ENCODE data around the gene PCBP3. TPM values are rescaled to one million over a fixed set of nuclear protein-coding genes. Genes with fewer than 3 reads are reported as not detected.

Gene PCBP3
- 1.1 and 1.2 TPM in 2 replicates for total RNA-seq

DNA sequence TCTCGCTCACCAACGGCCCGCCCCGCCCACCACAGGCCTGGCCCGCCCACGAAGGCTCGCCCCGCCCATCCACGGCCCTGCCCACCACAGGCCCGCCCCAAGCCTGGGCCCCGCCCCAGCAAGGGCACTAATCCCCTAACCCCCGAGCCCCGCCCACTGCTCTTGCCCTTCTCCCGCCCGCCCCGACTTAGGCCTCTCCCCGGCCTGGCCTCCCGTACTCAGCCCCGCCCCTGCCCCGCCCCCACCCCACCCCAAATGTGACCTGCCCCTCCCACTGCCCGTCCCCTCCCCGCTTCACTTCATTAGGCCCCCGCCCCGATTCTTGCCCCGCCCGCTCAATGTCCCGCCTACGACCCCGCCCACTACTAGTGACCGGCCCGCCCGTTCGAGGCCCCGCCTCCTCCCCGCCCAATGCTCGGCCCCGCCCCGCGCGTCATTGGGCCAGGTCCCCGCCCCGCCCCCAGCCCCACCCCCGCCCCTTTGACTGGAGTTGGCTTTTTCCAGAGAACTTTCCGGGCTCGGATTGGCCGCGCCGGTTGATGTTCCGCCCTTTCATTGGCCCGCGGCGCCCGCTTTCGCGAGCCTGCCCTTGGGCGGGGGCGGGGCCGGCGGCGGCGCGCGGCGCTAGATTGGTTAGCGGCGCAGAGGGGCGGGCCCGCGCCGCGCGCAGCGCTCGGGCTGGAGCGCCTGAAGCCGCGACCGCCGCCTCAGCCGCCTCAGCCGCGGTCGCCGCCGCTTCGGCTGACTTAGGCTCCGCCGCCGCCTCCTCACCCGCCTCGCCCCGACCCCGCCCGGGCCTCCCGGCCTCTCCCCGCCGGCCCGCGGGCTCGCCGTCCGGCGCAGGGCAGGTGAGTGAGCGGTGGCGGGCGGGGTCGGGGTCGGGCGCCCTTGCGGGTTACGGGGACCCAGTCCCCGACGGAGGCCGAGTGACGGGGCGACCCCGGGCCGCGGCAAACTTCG lies at the start of gene PCBP3:
PCBP3 (plus strand) TSS at position 705 of the 960 bp plus-strand sequence. CDS start 206,361 bp downstream, outside the sequence.
- no peak within 1 kb of the TSS for H3K27ac ChIP-seq (ENCODE audit: low read depth, low read length)
- peaks cover 3% of the 10 kb centered on the region for H4K20me1 ChIP-seq (ENCODE audit: insufficient read depth, low read length)
- no peak within 1 kb of the TSS for H3K4me2 ChIP-seq (ENCODE audit: insufficient read depth, low read length)
- no peak within 1 kb of the TSS for H2AFZ ChIP-seq (ENCODE audit: low read length)
- no peaks in the 10 kb centered on the region for H3K36me3 ChIP-seq (ENCODE audit: insufficient read depth, low read length)
- H3K27me3 ChIP-seq (ENCODE audit: insufficient read depth, low read length) = peaks cover 26% of the 10 kb centered on the region
- peak within 1 kb of the TSS; percentile 58 for H3K4me3 ChIP-seq (ENCODE audit: insufficient read depth, low read length)
- no peak for TF ChIP-seq CTCF (IDR thresholded peaks at IDR 0.05; ENCODE audit: extremely low read depth, low read depth, low read length)
- H3K4me1 ChIP-seq (ENCODE audit: insufficient read depth, low read length) = peaks cover 4% of the 10 kb centered on the region
- no peaks in the 10 kb centered on the region for H3K79me2 ChIP-seq (ENCODE audit: insufficient read depth, low read length)
- peak; percentile 97 for DNase-seq (ENCODE audit: insufficient read length, low spot score, missing footprints)
- no peaks in the 10 kb centered on the region for H3K9me3 ChIP-seq (ENCODE audit: low read depth, low read length)

DNA sequence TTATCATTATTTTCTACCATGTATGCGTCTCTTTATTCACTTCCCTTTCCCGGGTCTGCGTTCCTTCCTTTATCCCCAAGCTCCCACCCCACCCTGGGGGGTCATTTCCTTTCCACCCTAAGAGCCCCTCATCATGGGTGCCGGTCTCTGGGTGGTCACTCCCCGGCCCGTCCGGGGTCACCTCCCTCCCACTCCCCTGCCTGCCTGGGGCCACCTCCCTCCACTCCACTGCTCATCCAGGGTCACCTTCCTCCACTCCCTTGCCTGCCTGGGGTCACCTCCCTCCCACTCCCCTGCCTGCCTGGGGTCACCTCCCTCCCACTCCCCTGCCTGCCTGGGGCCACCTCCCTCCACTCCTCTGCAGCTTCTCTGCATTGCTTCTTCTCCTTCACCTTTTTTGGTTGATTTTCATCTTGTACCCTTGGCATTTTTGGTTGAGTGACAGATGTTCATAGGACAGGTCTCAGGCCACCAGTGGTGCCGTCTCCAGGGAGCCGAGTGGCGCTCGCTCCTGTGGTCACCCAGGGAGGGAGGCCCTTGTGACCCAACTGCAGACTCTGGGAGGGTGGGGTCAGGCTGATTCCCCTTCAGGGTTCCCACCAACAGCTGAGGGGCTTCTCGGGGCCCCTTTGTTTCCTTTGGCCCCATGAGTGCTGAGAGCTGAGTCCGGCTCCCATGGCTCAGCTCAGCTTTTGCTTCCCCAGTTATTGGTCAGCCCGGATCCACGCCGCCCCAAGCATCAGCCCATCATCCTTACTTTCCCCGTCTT lies 48.6 kb upstream of the PCBP3 start:
- peak; percentile 52 for DNase-seq (ENCODE audit: insufficient read length, low spot score, missing footprints)
- Histone ChIP-seq H2AFZ (ENCODE audit: low read length) (no peak overlapping the region), H3K4me1 (ENCODE audit: insufficient read depth, low read length) (no peaks in the 10 kb centered on the region), H3K27ac (ENCODE audit: low read depth, low read length) (no peak overlapping the region), H3K9me3 (ENCODE audit: low read depth, low read length) (no peaks in the 10 kb centered on the region), H3K36me3 (ENCODE audit: insufficient read depth, low read length) (no peaks in the 10 kb centered on the region), H4K20me1 (ENCODE audit: insufficient read depth, low read length) (no peaks in the 10 kb centered on the region), H3K4me3 (ENCODE audit: insufficient read depth, low read length) (no peak overlapping the region), H3K27me3 (ENCODE audit: insufficient read depth, low read length) (peaks cover 13% of the 10 kb centered on the region), H3K79me2 (ENCODE audit: insufficient read depth, low read length) (no peaks in the 10 kb centered on the region), H3K4me2 (ENCODE audit: insufficient read depth, low read length) (no peak overlapping the region)
- TF ChIP-seq CTCF (IDR thresholded peaks at IDR 0.05; ENCODE audit: extremely low read depth, low read depth, low read length) = no peak

DNA sequence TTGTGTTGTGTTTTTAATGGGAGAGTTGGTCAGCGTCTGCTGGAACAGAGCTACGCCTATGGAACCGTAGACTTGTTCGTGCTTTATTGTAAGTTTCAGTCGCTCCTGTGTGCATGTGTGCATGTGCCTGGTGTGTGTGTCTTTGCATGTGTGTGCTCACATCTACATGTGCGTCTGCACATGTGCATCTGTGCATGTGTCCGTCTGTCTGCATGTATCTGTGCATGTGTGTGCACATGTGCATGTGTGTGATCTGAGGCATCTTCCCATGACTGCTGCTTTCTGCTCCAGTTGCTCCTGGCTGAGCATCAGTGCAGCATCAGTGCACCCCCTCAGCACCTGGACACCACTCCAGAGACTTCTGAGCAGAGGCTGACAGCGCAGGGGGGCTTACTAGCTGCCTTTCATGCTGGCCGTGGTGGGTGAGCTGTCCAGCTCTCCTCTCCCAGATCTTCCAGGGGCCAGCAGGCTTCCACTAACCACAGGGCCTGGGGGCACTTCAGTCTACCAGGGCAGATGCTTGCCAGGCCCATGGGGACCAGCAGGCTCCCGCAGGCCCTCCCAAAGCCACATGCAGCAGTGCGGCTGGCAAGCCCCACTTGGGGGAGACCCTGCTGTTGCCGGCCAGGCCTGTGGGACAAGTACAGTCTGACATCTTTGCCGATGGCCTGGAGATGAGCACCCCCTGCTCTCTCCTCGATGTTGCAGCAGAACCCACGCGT lies 47.8 kb upstream of the PCBP3 start:
- no peak overlapping the region for H2AFZ ChIP-seq (ENCODE audit: low read length)
- H3K36me3 ChIP-seq (ENCODE audit: insufficient read depth, low read length) = no peaks in the 10 kb centered on the region
- no peak overlapping the region for H3K4me3 ChIP-seq (ENCODE audit: insufficient read depth, low read length)
- TF ChIP-seq CTCF (IDR thresholded peaks at IDR 0.05; ENCODE audit: extremely low read depth, low read depth, low read length) = no peak
- H3K79me2 ChIP-seq (ENCODE audit: insufficient read depth, low read length) = no peaks in the 10 kb centered on the region
- H4K20me1 ChIP-seq (ENCODE audit: insufficient read depth, low read length) = no peaks in the 10 kb centered on the region
- no peaks in the 10 kb centered on the region for H3K9me3 ChIP-seq (ENCODE audit: low read depth, low read length)
- H3K27me3 ChIP-seq (ENCODE audit: insufficient read depth, low read length) = peaks cover 15% of the 10 kb centered on the region
- H3K27ac ChIP-seq (ENCODE audit: low read depth, low read length) = no peak overlapping the region
- H3K4me1 ChIP-seq (ENCODE audit: insufficient read depth, low read length) = no peaks in the 10 kb centered on the region
- H3K4me2 ChIP-seq (ENCODE audit: insufficient read depth, low read length) = no peak overlapping the region
- DNase-seq (ENCODE audit: insufficient read length, low spot score, missing footprints) = peak; percentile 80
